GM18867 (cell line): ENCODE measurements around the gene SMR3B.

Source experiments
- ATAC-seq: cut with Tn5 transposase; IDR thresholded peaks from one replicate; pipeline ENCODE4 v1.9.1; 2021; ENCODE audit warnings: mild to moderate bottlenecking, moderate library complexity; ENCODE audit not compliant: unreplicated experiment

SMR3B gene

GRCh38 chr4:70382691-70383181 lies at the start of gene SMR3B:
SMR3B (plus strand) TSS chr4:70383131; CDS start chr4:70384511, 1,380 bp downstream.
- no peak for ATAC-seq

- no peak for ATAC-seq
Measured at GRCh38 chr4:70334681-70335080, 48.2 kb upstream of the SMR3B start, which contains the start of gene CABS1. CABS1 (plus strand) TSS chr4:70334981; CDS start chr4:70335040, 59 bp downstream.

- ATAC-seq, result no peak
Measured at GRCh38 chr4:70336043-70336442, 46.9 kb upstream of the SMR3B start.

GRCh38 chr4:70337886-70338420 lies 45.0 kb upstream of the SMR3B start:
- no peak for ATAC-seq

- no peak for ATAC-seq
Measured at GRCh38 chr4:70356185-70356584, 26.7 kb upstream of the SMR3B start.

- no peak for ATAC-seq
Measured at GRCh38 chr4:70359115-70359661, 23.7 kb upstream of the SMR3B start.

GRCh38 chr4:70360460-70360859 lies 22.5 kb upstream of the SMR3B start, which contains the start of gene SMR3A:
SMR3A (plus strand) TSS chr4:70360760; CDS start chr4:70362116, 1,356 bp downstream.
- ATAC-seq, result no peak

GRCh38 chr4:70364002-70364401 lies 18.9 kb upstream of the SMR3B start:
- peak; percentile 85 for ATAC-seq

- ATAC-seq, result no peak
Measured at GRCh38 chr4:70365479-70365878, 17.5 kb upstream of the SMR3B start.

GRCh38 chr4:70367813-70368212 lies 15.1 kb upstream of the SMR3B start:
- no peak for ATAC-seq

GRCh38 chr4:70371987-70372386 lies 10.9 kb upstream of the SMR3B start:
- ATAC-seq, result no peak

GRCh38 chr4:70372760-70373159 lies 10.2 kb upstream of the SMR3B start:
- peak; percentile 65 for ATAC-seq

GRCh38 chr4:70380578-70380977 lies 2.4 kb upstream of the SMR3B start:
- ATAC-seq, result no peak

GRCh38 chr4:70392057-70392776 lies 9.3 kb downstream of the SMR3B start:
- ATAC-seq, result peak; percentile 62

GRCh38 chr4:70397580-70397979 lies 14.6 kb downstream of the SMR3B start, which contains the start of gene OPRPN:
OPRPN (plus strand) TSS chr4:70397940; CDS start chr4:70399286, 1,346 bp downstream.
- ATAC-seq, result no peak

- peak; percentile 69 for ATAC-seq
Measured at GRCh38 chr4:70399319-70399718, 16.4 kb downstream of the SMR3B start.

GRCh38 chr4:70402762-70403161 lies 19.8 kb downstream of the SMR3B start:
- ATAC-seq, result peak; percentile 53

- peak; percentile 56 for ATAC-seq
Measured at GRCh38 chr4:70405765-70406164, 22.8 kb downstream of the SMR3B start.

GRCh38 chr4:70425306-70425705 lies 42.4 kb downstream of the SMR3B start:
- ATAC-seq, result peak; percentile 33

- ATAC-seq, result no peak
Measured at GRCh38 chr4:70426789-70427188, 43.9 kb downstream of the SMR3B start.

- ATAC-seq, result no peak
Measured at GRCh38 chr4:70437197-70437596, 54.3 kb downstream of the SMR3B start.
